HG03354 (cell line): ENCODE results near the gene DUSP7.
"Not testable (repeated sequence)": the region's sequence is repeated elsewhere in the genome, so short reads cannot be mapped to it uniquely, and the experiment has no call there.

Experiments used
- ATAC-seq: cut with Tn5 transposase; IDR thresholded peaks from one replicate; pipeline ENCODE4 v1.9.1; 2021; ENCODE audit warnings: mild to moderate bottlenecking; ENCODE audit not compliant: unreplicated experiment, poor library complexity, severe bottlenecking

Gene DUSP7

GRCh38 chr3:52051444-52051843 lies 4.9 kb downstream of the DUSP7 start:
- no peak for ATAC-seq

- no peak for ATAC-seq
These were observed 5.8 kb downstream of the DUSP7 start for GRCh38 chr3:52050571-52050970.

- no peak for ATAC-seq
These were observed 6.9 kb downstream of the DUSP7 start for GRCh38 chr3:52049503-52049902.

- ATAC-seq: no peak
These were observed 8.9 kb downstream of the DUSP7 start for GRCh38 chr3:52047295-52047960.

- ATAC-seq: no peak
These were observed 9.5 kb downstream of the DUSP7 start for GRCh38 chr3:52046902-52047239.

- no peak for ATAC-seq
These were observed 10.0 kb downstream of the DUSP7 start for GRCh38 chr3:52046186-52046901.

GRCh38 chr3:52044869-52045619 lies 11.3 kb downstream of the DUSP7 start:
- ATAC-seq: no peak

GRCh38 chr3:52043750-52044149 lies 12.6 kb downstream of the DUSP7 start:
- no peak for ATAC-seq

- not testable (repeated sequence) for ATAC-seq
These were observed 13.3 kb downstream of the DUSP7 start for GRCh38 chr3:52043039-52043438.

- ATAC-seq: no peak
These were observed 15.1 kb downstream of the DUSP7 start for GRCh38 chr3:52041118-52041731.

GRCh38 chr3:52040600-52040999 lies 15.8 kb downstream of the DUSP7 start:
- no peak for ATAC-seq

GRCh38 chr3:52039846-52040245 lies 16.5 kb downstream of the DUSP7 start:
- ATAC-seq: no peak

GRCh38 chr3:52039426-52039825 lies 16.9 kb downstream of the DUSP7 start:
- ATAC-seq: no peak

GRCh38 chr3:52038227-52038626 lies 18.1 kb downstream of the DUSP7 start:
- no peak for ATAC-seq

GRCh38 chr3:52037291-52037690 lies 19.1 kb downstream of the DUSP7 start:
- ATAC-seq: no peak

- no peak for ATAC-seq
These were observed 19.5 kb downstream of the DUSP7 start for GRCh38 chr3:52036829-52037228.

- ATAC-seq: peak; percentile 73
These were observed 20.1 kb downstream of the DUSP7 start for GRCh38 chr3:52036222-52036694.

- no peak for ATAC-seq
These were observed 21.7 kb downstream of the DUSP7 start for GRCh38 chr3:52034651-52035050.

- no peak for ATAC-seq
These were observed 22.2 kb downstream of the DUSP7 start for GRCh38 chr3:52034212-52034611.

GRCh38 chr3:52033748-52034147 lies 22.6 kb downstream of the DUSP7 start:
- not testable (repeated sequence) for ATAC-seq
